ENCODE results near the gene CXCL16.

DNA sequence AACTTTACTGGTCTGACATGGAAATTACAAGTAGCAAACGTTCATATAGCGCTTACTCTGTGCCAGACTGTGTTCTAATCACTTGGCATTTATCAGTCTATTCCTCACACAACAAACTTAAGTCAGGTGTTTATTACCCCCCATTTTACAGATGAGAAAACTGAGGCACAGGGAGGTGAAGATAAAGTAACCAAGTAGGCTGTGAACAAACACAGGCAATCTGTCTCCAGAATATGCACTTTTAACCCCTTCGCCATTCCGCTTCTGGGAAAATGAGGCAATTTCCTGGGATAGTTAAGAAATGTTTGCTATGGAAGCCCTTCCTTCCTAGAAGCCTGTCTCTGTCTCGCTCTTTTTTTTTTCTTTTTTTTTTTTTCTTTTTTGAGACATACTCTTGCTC is 12.2 kb upstream of the CXCL16 start:
- TF ChIP-seq, protein P1, sequence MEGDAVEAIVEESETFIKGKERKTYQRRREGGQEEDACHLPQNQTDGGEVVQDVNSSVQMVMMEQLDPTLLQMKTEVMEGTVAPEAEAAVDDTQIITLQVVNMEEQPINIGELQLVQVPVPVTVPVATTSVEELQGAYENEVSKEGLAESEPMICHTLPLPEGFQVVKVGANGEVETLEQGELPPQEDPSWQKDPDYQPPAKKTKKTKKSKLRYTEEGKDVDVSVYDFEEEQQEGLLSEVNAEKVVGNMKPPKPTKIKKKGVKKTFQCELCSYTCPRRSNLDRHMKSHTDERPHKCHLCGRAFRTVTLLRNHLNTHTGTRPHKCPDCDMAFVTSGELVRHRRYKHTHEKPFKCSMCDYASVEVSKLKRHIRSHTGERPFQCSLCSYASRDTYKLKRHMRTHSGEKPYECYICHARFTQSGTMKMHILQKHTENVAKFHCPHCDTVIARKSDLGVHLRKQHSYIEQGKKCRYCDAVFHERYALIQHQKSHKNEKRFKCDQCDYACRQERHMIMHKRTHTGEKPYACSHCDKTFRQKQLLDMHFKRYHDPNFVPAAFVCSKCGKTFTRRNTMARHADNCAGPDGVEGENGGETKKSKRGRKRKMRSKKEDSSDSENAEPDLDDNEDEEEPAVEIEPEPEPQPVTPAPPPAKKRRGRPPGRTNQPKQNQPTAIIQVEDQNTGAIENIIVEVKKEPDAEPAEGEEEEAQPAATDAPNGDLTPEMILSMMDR (IDR thresholded peaks at IDR 0.05): no peak
- no peak for TF ChIP-seq POLR2A (IDR thresholded peaks at IDR 0.05)

Data from right lobe of liver (tissue), 4 donors.